SIG-M5 (cell line): ENCODE data around the gene BORA.
"Not testable (repeated sequence)": the region's sequence is repeated elsewhere in the genome, so short reads cannot be mapped to it uniquely, and the experiment has no call there.

Experiments used
- DNase-seq: peaks from one replicate; lab custom pipeline; 2025; lab: John Stamatoyannopoulos, UW

Gene BORA

GRCh38 chr13:72763411-72763810 is 35.7 kb downstream of the BORA start:
- DNase-seq, result no peak

- DNase-seq, result no peak
These were observed 46.3 kb downstream of the BORA start for GRCh38 chr13:72774019-72774418.

DNA sequence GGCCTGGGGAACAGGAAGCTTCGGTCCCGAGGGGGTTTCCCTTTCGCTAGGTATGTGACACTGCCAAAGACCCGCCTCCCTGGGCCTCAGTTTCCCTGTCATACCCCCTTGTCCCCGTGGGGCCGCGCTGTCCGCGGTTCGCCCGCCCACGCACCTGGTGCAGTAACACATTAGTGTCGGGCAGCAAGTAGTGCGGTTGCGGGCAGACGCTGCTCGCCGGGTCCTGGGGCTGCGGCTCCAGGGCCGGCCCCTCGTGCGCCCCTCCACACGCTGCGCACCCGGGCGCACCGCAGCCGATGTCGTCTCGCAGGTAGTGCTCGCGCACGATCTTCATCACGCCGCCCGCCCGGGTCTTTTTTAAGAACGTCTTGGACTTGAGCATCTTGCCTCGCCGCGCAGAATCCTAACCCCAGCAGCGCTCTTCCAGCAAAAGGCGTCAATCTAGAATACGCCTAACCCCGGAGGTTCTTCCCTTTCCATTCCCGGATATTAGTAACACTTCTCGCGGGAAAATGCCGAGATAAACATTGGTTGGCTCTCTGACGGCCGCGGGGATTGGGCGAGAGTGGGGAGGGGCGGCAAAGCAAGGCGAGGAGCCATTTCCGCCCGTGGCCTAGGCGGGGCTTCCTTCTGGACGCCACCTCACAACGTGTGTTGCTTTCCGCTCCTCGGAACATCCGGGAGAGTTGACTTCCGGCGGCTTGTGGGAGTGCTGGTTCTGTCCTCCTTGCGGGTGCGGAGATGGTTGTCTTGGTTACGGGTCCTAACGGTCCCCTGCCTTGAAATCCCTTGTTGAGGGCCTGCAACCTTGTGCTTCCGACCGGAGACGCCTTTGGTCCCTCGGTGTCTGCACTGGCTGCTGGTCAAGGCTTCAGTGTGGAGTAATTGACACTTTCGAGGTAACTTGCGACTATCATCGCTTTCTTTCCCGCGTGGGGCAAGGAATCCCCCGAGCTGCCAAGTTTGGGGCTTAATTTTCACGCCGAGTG is 54.0 kb downstream of the BORA start, which contains the start of the genes DIS3 and PIBF1:
Gene DIS3, minus strand, starts transcription at position 450 of the 989 bp plus-strand sequence. Its CDS starts 68 bp downstream, at position 382.
Gene PIBF1, plus strand, starts transcription at position 683 of the 989 bp plus-strand sequence. CDS start 1,337 bp downstream, outside the sequence.
- DNase-seq, result peak; percentile 86

DNA sequence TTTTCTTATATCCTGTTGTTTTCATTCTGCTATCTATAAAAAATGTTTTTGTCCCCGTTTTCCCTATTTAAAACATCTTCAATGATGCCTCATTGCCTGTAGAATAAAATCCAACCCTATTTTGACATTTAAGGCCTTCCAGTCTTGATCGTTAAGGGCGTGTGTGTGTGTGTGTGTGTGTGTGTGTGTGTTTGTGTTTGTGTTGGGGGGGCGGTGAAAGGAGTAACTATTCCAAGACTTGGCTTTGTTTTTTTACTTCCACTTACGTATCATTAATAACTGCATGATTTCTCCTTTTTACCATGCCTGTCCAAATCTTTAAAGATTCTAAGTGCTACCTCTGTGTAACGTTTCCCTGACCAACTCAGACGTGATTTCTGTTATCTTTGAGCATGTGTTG is 55.0 kb downstream of the BORA start:
- DNase-seq, result no peak

- DNase-seq, result not testable (repeated sequence)
These were observed 57.0 kb downstream of the BORA start for GRCh38 chr13:72784679-72785078.

- DNase-seq, result no peak
These were observed 61.1 kb downstream of the BORA start for GRCh38 chr13:72788831-72789230.

DNA sequence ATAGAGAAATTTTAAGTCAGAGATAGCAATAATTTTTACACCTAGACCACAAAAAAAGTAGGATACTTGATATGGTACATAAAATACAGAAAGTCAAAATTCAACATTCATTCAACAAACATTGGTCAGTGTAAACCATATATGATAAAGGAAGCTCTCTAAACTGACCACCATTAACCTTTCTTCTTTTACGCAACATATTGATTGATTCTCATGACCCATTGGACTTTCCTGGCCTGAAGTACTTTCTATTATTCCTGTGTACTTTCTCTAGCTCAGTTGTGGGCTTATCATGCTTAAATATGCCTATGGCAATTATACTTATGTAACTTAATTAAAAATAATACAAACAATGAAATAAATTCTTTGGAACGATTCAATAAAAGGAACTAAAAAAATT is 64.9 kb downstream of the BORA start:
- DNase-seq, result no peak

- no peak for DNase-seq
These were observed 71.1 kb downstream of the BORA start for GRCh38 chr13:72798817-72799216.

DNA sequence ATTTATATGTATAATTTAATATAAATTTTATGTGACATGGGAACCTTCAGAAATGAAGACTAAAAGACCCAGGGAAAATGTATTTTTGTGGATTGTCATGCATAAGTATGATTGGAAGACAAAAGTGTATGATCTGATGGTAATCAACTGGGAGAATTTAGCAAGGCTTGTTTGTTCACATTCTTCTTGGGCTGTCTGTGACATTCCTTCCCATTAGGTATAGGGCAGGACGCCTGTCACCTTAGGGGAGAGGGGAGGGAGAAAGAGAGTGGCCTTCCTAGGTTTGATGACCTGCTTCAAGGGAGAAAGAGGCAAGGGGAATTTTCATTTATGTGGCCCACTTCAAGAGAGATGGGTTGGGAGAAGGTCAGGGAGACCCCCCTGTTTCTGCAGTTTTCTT is 76.6 kb downstream of the BORA start:
- DNase-seq, result no peak
